Measurements from ENCODE around the gene CAPN5. TPM values are rescaled to one million over a fixed set of nuclear protein-coding genes. Genes with fewer than 3 reads are reported as not detected.

CAPN5 gene
- total and polyA plus RNA-seq, 4 donors = 6.5 to 25.8 (median 18.2) TPM

GRCh38 chr11:77026743-77027142, 40.0 kb upstream of the CAPN5 start:
- peaks cover 0 to 9% (median 3%) of the 10 kb centered on the region in 4 donors for H3K27me3 ChIP-seq (ENCODE audit: control insufficient read depth in 4 of 4, insufficient read depth in 4 of 4, low read length in 3 of 4)
- no peaks in the 10 kb centered on the region for H3K4me1 ChIP-seq (ENCODE audit: control insufficient read depth in 4 of 4, insufficient read depth in 4 of 4, low read length in 3 of 4)
- no peak overlapping the region for H3K4me3 ChIP-seq (ENCODE audit: low read depth in 1 of 3, low read length in 3 of 3)
- no peak overlapping the region for H3K27ac ChIP-seq (ENCODE audit: low read depth in 1 of 2, low read length in 2 of 2)
- H3K9ac ChIP-seq (ENCODE audit: low read depth in 1 of 2, low read length in 2 of 2) = no peak overlapping the region
- TF ChIP-seq TAF1 (conservative IDR thresholded peaks at IDR 0.05) (no peak), HNF4G (IDR thresholded peaks at IDR 0.05) (no peak), ATF3 (IDR thresholded peaks at IDR 0.05) (no peak), NR2F2 (IDR thresholded peaks at IDR 0.05) (no peak), FOXA2 (IDR thresholded peaks at IDR 0.05) (no peak), GABPA (IDR thresholded peaks at IDR 0.05 in 1 of 2, conservative IDR thresholded peaks at IDR 0.05 in 1 of 2) (no peak), ZBTB33 (IDR thresholded peaks at IDR 0.05) (no peak), RAD21 (IDR thresholded peaks at IDR 0.05) (no peak), RXRA (IDR thresholded peaks at IDR 0.05) (no peak), CTCF (IDR thresholded peaks at IDR 0.05; ENCODE audit: low read depth, low read length, missing input control) (no peak), SP1 (IDR thresholded peaks at IDR 0.05) (no peak), REST (IDR thresholded peaks at IDR 0.05) (no peak), FOXA1 (IDR thresholded peaks at IDR 0.05) (no peak), JUND (IDR thresholded peaks at IDR 0.05) (no peak), MAX (IDR thresholded peaks at IDR 0.05) (no peak), EGR1 (IDR thresholded peaks at IDR 0.05; ENCODE audit: low read depth in 2 of 2) (no peak), HNF4A (conservative IDR thresholded peaks at IDR 0.05) (no peak)
- H3K36me3 ChIP-seq (ENCODE audit: control insufficient read depth in 4 of 4, insufficient read depth in 3 of 4, low read depth in 1 of 4, low read length in 3 of 4) = no peaks in the 10 kb centered on the region
- no peak for DNase-seq (ENCODE audit: low spot score)
- WGBS = 91% methylated on average over 2 of the region's 2 CpGs
- H3K9me3 ChIP-seq (ENCODE audit: control insufficient read depth in 4 of 4, low read length in 3 of 4) = no peaks in the 10 kb centered on the region

- TF ChIP-seq NR2F2 (IDR thresholded peaks at IDR 0.05) (no peak), ZBTB33 (IDR thresholded peaks at IDR 0.05) (no peak), RXRA (IDR thresholded peaks at IDR 0.05) (no peak), MAX (IDR thresholded peaks at IDR 0.05) (no peak), JUND (IDR thresholded peaks at IDR 0.05) (no peak), CTCF (IDR thresholded peaks at IDR 0.05; ENCODE audit: low read depth, low read length, missing input control) (no peak)
- Histone ChIP-seq H3K9ac (ENCODE audit: low read depth in 1 of 2, low read length in 2 of 2) (no peak overlapping the region), H3K9me3 (ENCODE audit: control insufficient read depth in 4 of 4, low read length in 3 of 4) (no peaks in the 10 kb centered on the region), H3K27me3 (ENCODE audit: control insufficient read depth in 4 of 4, insufficient read depth in 4 of 4, low read length in 3 of 4) (peaks cover 0 to 9% (median 3%) of the 10 kb centered on the region in 4 donors), H3K4me1 (ENCODE audit: control insufficient read depth in 4 of 4, insufficient read depth in 4 of 4, low read length in 3 of 4) (no peaks in the 10 kb centered on the region), H3K27ac (ENCODE audit: low read depth in 1 of 2, low read length in 2 of 2) (no peak overlapping the region), H3K36me3 (ENCODE audit: control insufficient read depth in 4 of 4, insufficient read depth in 3 of 4, low read depth in 1 of 4, low read length in 3 of 4) (no peaks in the 10 kb centered on the region), H3K4me3 (ENCODE audit: low read depth in 1 of 3, low read length in 3 of 3) (no peak overlapping the region)
- no peak for DNase-seq (ENCODE audit: low spot score)
- 100% methylated on average over 1 of the region's 1 CpG for WGBS
Observed at GRCh38 chr11:77027275-77027674, 39.5 kb upstream of the CAPN5 start.

Measured in liver (tissue), 9 donors.